ENCODE data around the gene EPHB1.

GRCh38 chr3:135136361-135137100, 341.5 kb downstream of the EPHB1 start:
- no peak for TF ChIP-seq EZH2 (IDR thresholded peaks at IDR 0.05)
- TF ChIP-seq, protein P1, sequence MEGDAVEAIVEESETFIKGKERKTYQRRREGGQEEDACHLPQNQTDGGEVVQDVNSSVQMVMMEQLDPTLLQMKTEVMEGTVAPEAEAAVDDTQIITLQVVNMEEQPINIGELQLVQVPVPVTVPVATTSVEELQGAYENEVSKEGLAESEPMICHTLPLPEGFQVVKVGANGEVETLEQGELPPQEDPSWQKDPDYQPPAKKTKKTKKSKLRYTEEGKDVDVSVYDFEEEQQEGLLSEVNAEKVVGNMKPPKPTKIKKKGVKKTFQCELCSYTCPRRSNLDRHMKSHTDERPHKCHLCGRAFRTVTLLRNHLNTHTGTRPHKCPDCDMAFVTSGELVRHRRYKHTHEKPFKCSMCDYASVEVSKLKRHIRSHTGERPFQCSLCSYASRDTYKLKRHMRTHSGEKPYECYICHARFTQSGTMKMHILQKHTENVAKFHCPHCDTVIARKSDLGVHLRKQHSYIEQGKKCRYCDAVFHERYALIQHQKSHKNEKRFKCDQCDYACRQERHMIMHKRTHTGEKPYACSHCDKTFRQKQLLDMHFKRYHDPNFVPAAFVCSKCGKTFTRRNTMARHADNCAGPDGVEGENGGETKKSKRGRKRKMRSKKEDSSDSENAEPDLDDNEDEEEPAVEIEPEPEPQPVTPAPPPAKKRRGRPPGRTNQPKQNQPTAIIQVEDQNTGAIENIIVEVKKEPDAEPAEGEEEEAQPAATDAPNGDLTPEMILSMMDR (IDR thresholded peaks at IDR 0.05 in 2 of 3, conservative IDR thresholded peaks at IDR 0.05 in 1 of 3; ENCODE audit: borderline replicate concordance in 1 of 3, insufficient read depth in 1 of 3, low read depth in 2 of 3, low read length in 2 of 3): no peak
- TF ChIP-seq FOSL1 (IDR thresholded peaks at IDR 0.05; ENCODE audit: low read depth): no peak
- no peak for TF ChIP-seq ZBTB33 (IDR thresholded peaks at IDR 0.05; ENCODE audit: extremely low read depth, insufficient replicate concordance, low read length)
- no peak for TF ChIP-seq POLR2A (IDR thresholded peaks at IDR 0.05; ENCODE audit: borderline replicate concordance, extremely low read depth, insufficient read depth, insufficient read length)
- no peak for TF ChIP-seq POLR2AphosphoS5 (IDR thresholded peaks at IDR 0.05; ENCODE audit: low read depth, low read length)

Data from HCT116 (cell line).